H1 (cell line): ENCODE results near the gene ACYP2. TPM values are rescaled to one million over a fixed set of nuclear protein-coding genes. Genes with fewer than 3 reads are reported as not detected.

Experiments used
- CTCF ChIA-PET: fragments of 300-600 bp; sonication (Branson Sonifier 250); formaldehyde crosslinking; loops from one replicate; lab custom pipeline; 2021; ENCODE audit not compliant: partially characterized antibody; lab: Charles Lee
- POLR2A ChIA-PET: fragments of 300-600 bp; sonication (Branson Sonifier 250); formaldehyde crosslinking; loops from one replicate; lab custom pipeline; 2021; ENCODE audit warnings: inconsistent platforms; ENCODE audit not compliant: partially characterized antibody; lab: Charles Lee
- DNase-seq, 2 experiments: peaks; one replicate each; pipeline versions ENCODE4 v3.0.0 to v3.0.0-alpha.2; 2010 to 2022; ENCODE audit warnings: low spot score in 2 of 2, low read depth in 1 of 2, mixed read lengths in 1 of 2
- FAIRE-seq: peaks from 2 replicates; lab custom pipeline; 2011; peaks lifted over from hg19 to GRCh38; lab: Jason Lieb, UNC
- H2AFZ ChIP-seq: 2 replicates; pipeline ENCODE4 v1.8.1; 2012; ENCODE audit warnings: low read length, inconsistent platforms
- H2AK5ac ChIP-seq: 2 replicates; pipeline ENCODE4 v1.6.1; 2013; ENCODE audit warnings: low read depth, low read length
- H2BK120ac ChIP-seq: replicated peaks from 2 replicates; pipeline ENCODE3; 2013; ENCODE audit warnings: low read depth, low read length, inconsistent platforms
- H2BK12ac ChIP-seq: 2 replicates; pipeline ENCODE4 v1.6.1; 2013; ENCODE audit warnings: low read depth, low read length
- H2BK15ac ChIP-seq: 2 replicates; pipeline ENCODE4 v1.6.1; 2013; ENCODE audit warnings: low read length
- H2BK20ac ChIP-seq: 2 replicates; pipeline ENCODE4 v1.6.1; 2013; ENCODE audit warnings: low read length
- H2BK5ac ChIP-seq: 2 replicates; pipeline ENCODE4 v1.6.1; 2013; ENCODE audit warnings: low read depth, low read length
- H3K14ac ChIP-seq: 2 replicates; pipeline ENCODE4 v1.6.1; 2013; ENCODE audit warnings: inconsistent platforms; ENCODE audit not compliant: insufficient read length
- H3K18ac ChIP-seq: 2 replicates; pipeline ENCODE4 v1.6.1; 2013; ENCODE audit warnings: low read length; ENCODE audit errors: extremely low read depth
- H3K23ac ChIP-seq: 2 replicates; pipeline ENCODE4 v1.6.1; 2013; ENCODE audit warnings: inconsistent platforms; ENCODE audit not compliant: insufficient read length
- H3K23me2 ChIP-seq: 2 replicates; pipeline ENCODE4 v1.6.1; 2013; ENCODE audit warnings: low read depth, low read length
- H3K27ac ChIP-seq: 2 replicates; pipeline ENCODE4 v1.6.1; 2011; ENCODE audit warnings: low read depth, low read length, inconsistent platforms
- H3K27me3 ChIP-seq, 4 experiments: replicated peaks in 1 of 4; 1 replicate in 1 of 4; 2 replicates in 3 of 4; pipeline versions ENCODE4 v1.6.1 to v1.8.1; 2011 to 2013; ENCODE audit warnings: low read length in 3 of 4, mild to moderate bottlenecking in 3 of 4, inconsistent platforms in 2 of 4, mixed read lengths in 2 of 4, moderate library complexity in 1 of 4; ENCODE audit not compliant: control insufficient read depth in 3 of 4, insufficient read depth in 3 of 4; ENCODE audit errors: extremely low read depth in 1 of 4
- H3K36me3 ChIP-seq, 4 experiments: 2 replicates each; pipeline versions ENCODE4 v1.6.1 to v1.8.1; 2011 to 2013; ENCODE audit warnings: mild to moderate bottlenecking in 4 of 4, low read length in 3 of 4, moderate library complexity in 2 of 4, control low read depth in 1 of 4, inconsistent platforms in 1 of 4; ENCODE audit not compliant: insufficient read depth in 4 of 4, control insufficient read depth in 2 of 4
- H3K4ac ChIP-seq: replicated peaks from 2 replicates; pipeline ENCODE3; 2013; ENCODE audit warnings: low read length, low read depth, mixed read lengths, inconsistent platforms; ENCODE audit not compliant: insufficient read length
- H3K4me1 ChIP-seq, 4 experiments: replicated peaks in 1 of 4; 1 replicate in 1 of 4; 2 replicates in 3 of 4; pipeline versions ENCODE4 v1.6.1 to v1.8.1; 2011 to 2013; ENCODE audit warnings: low read length in 3 of 4, inconsistent platforms in 2 of 4, mixed read lengths in 1 of 4; ENCODE audit not compliant: insufficient read depth in 4 of 4, control insufficient read depth in 3 of 4
- H3K4me2 ChIP-seq, 2 experiments: 2 replicates each; pipeline versions ENCODE4 v1.6.1 to v1.8.1; 2011 to 2013; ENCODE audit warnings: low read depth in 2 of 2, low read length in 2 of 2, control low read depth in 1 of 2, inconsistent platforms in 1 of 2, mild to moderate bottlenecking in 1 of 2; ENCODE audit not compliant: insufficient read depth in 1 of 2
- H3K4me3 ChIP-seq, 4 experiments: fragments of 200-600, 300-600 bp in 1 of 4; sonication (generic), shearing (Covaris generic), sonication (Bioruptor Twin) in 1 of 4; 2 replicates each; pipeline versions ENCODE4 v1.5.1 to v1.8.1; 2011 to 2016; ENCODE audit warnings: low read length in 4 of 4, low read depth in 3 of 4, control low read depth in 2 of 4, inconsistent platforms in 2 of 4, mild to moderate bottlenecking in 2 of 4, mixed read lengths in 1 of 4, moderate library complexity in 1 of 4; ENCODE audit not compliant: insufficient read depth in 2 of 4; ENCODE audit errors: extremely low read depth in 1 of 4
- H3K56ac ChIP-seq: replicated peaks from 2 replicates; pipeline ENCODE3; 2013; ENCODE audit warnings: low read depth, mild to moderate bottlenecking, mixed read lengths, low read length, inconsistent platforms; ENCODE audit not compliant: insufficient read length
- H3K79me1 ChIP-seq: 2 replicates; pipeline ENCODE4 v1.6.1; 2013; ENCODE audit warnings: low read depth, low read length, control low read depth
- H3K79me2 ChIP-seq, 2 experiments: 2 replicates each; pipeline versions ENCODE4 v1.6.1 to v1.8.1; 2012 to 2013; ENCODE audit warnings: low read length in 2 of 2, mild to moderate bottlenecking in 2 of 2, inconsistent platforms in 1 of 2; ENCODE audit not compliant: insufficient read depth in 2 of 2, control insufficient read depth in 1 of 2
- H3K9ac ChIP-seq, 4 experiments: replicated peaks in 1 of 4; 1 replicate in 1 of 4; 2 replicates in 3 of 4; pipeline versions ENCODE4 v1.6.1 to v1.8.1; 2011 to 2013; ENCODE audit warnings: low read depth in 3 of 4, low read length in 3 of 4, control low read depth in 2 of 4, mild to moderate bottlenecking in 2 of 4, moderate library complexity in 2 of 4, inconsistent platforms in 1 of 4; ENCODE audit errors: extremely low read depth in 1 of 4
- H3K9me3 ChIP-seq, 2 experiments: 2 replicates each; pipeline versions ENCODE4 v1.6.1 to v1.8.1; 2012 to 2013; ENCODE audit warnings: mild to moderate bottlenecking in 2 of 2, moderate library complexity in 2 of 2, control low read depth in 1 of 2, inconsistent platforms in 1 of 2, low read depth in 1 of 2, low read length in 1 of 2, mixed read lengths in 1 of 2; ENCODE audit not compliant: insufficient read depth in 2 of 2
- H4K20me1 ChIP-seq, 2 experiments: replicated peaks in 1 of 2; 2 replicates each; pipeline versions ENCODE3 to v1.8.1; 2011 to 2013; ENCODE audit warnings: inconsistent platforms in 2 of 2, low read length in 2 of 2, mild to moderate bottlenecking in 1 of 2; ENCODE audit not compliant: insufficient read depth in 2 of 2, control insufficient read depth in 1 of 2
- H4K5ac ChIP-seq: 2 replicates; pipeline ENCODE4 v1.6.1; 2013; ENCODE audit warnings: low read length, low read depth, mixed read lengths, inconsistent platforms; ENCODE audit not compliant: insufficient read length
- H4K8ac ChIP-seq: 2 replicates; pipeline ENCODE4 v1.8.0; 2013; ENCODE audit warnings: mild to moderate bottlenecking, moderate library complexity, low read length, inconsistent platforms; ENCODE audit not compliant: insufficient read depth; ENCODE audit errors: extremely low read depth
- H4K91ac ChIP-seq: replicated peaks from 2 replicates; pipeline ENCODE3; 2013; ENCODE audit warnings: low read length, mixed read lengths, inconsistent platforms; ENCODE audit not compliant: insufficient read length
- RXRA ChIP-seq: IDR thresholded peaks from 2 replicates; pipeline ENCODE4 v1.6.1; 2011; ENCODE audit warnings: low read depth, mild to moderate bottlenecking, low read length, moderate library complexity; ENCODE audit not compliant: insufficient read depth
- SIN3A ChIP-seq, 2 experiments: IDR thresholded peaks in 1 of 2; conservative IDR thresholded peaks in 1 of 2; 2 replicates each; pipeline ENCODE4 v1.6.1; 2011 to 2012; ENCODE audit warnings: low read length in 2 of 2, improper control_type of control experiment in 1 of 2, low read depth in 1 of 2, mild to moderate bottlenecking in 1 of 2
- WGBS, 2 experiments: shearing (Covaris generic) in 1 of 2; methylation state at CpG; one replicate each; pipeline versions ENCODE4 v1.1.6 to v1.1.7; 2013 to 2015; ENCODE audit warnings: low lambda C conversion rate in 2 of 2, mixed read lengths in 2 of 2, inconsistent platforms in 1 of 2, low coverage in 1 of 2, missing lambda C conversion rate in 1 of 2; ENCODE audit not compliant: insufficient replicate concordance in 2 of 2, insufficient coverage in 1 of 2, insufficient read length in 1 of 2; ENCODE audit errors: extremely low coverage in 1 of 2, missing lambda C conversion rate in 1 of 2; 5-methylcytosine and 5-hydroxymethylcytosine counted together
- polyA plus RNA-seq, 7 experiments: library from polyadenylated mRNA; depleted of rRNA in 3 of 7; stranded (reverse) in 5 of 7; unstranded in 2 of 7; fragments of >200 nt in 5 of 7; fragments of 200-250 nt in 2 of 7; gene quantifications; 1 replicate in 5 of 7; 2 replicates in 1 of 7; 4 replicates in 1 of 7; pipeline versions ENCODE4 v1.2.1 to v1.2.3, GENCODE V29; 2011 to 2013; ENCODE audit warnings: missing spikeins in 2 of 7, mixed read lengths in 2 of 7
- total RNA-seq: library from RNA; stranded (reverse); fragmentation: NEBNext Ultra II Directional; extraction: Animal tissue kit (Norgen Biotek cat#: 25700); gene quantifications from 2 replicates; pipeline ENCODE4 v1.2.1, GENCODE V29; 2021

ACYP2 gene
- total and polyA plus RNA-seq, 2 of the 8 experiments (the other 6 are each of a cell fraction or from before 2014, with no cell fraction given) = 3.4 to 4.4 TPM

GRCh38 chr2:54161660-54162424 is 46.4 kb downstream of the ACYP2 start:
- Histone ChIP-seq H4K20me1 (no peaks in the 10 kb centered on the region), H2BK20ac (no peak overlapping the region), H3K79me2 (no peaks in the 10 kb centered on the region), H3K9ac (no peak overlapping the region), H3K56ac (no peak overlapping the region), H3K23ac (no peak overlapping the region), H4K5ac (no peak overlapping the region), H3K14ac (no peak overlapping the region), H2BK120ac (no peak overlapping the region), H3K4me1 (no peaks in the 10 kb centered on the region), H3K23me2 (no peaks in the 10 kb centered on the region), H2BK5ac (no peak overlapping the region), H3K79me1 (no peaks in the 10 kb centered on the region), H3K36me3 (no peaks in the 10 kb centered on the region), H2BK12ac (no peak overlapping the region), H3K27ac (no peak overlapping the region), H2AK5ac (no peak overlapping the region), H4K91ac (no peak overlapping the region), H3K9me3 (no peaks in the 10 kb centered on the region), H2BK15ac (no peak overlapping the region), H3K18ac (no peak overlapping the region), H3K4ac (no peak overlapping the region), H3K27me3 (no peaks in the 10 kb centered on the region), H3K4me3 (no peak overlapping the region), H3K4me2 (no peak overlapping the region), H4K8ac (no peak overlapping the region), H2AFZ (no peak overlapping the region)
- TF ChIP-seq RXRA (no peak), SIN3A (conservative IDR thresholded peaks at IDR 0.05 in 1 of 2, IDR thresholded peaks at IDR 0.05 in 1 of 2; ENCODE audit: low read depth in 1 of 2, low read length in 2 of 2) (no peak)
- CTCF ChIA-PET = interaction anchor here (0.7 to 1.4 kb wide), 6 partner anchors 9 to 375 kb away, joined by 3 to 4 read pairs (median 4); no protein-coding TSS in a partner anchor
- FAIRE-seq = no peak
- 84% methylated on average over 3 of the region's 3 CpGs; no CpG with 5 or more reads in 1 of the 2 experiments for WGBS, 2 experiments
- DNase-seq = no peak
- POLR2A ChIA-PET = no interaction called here
